HEK293 (cell line): ENCODE results near the gene TADA1.

ENCODE experiments used
- TCF7L2 ChIP-seq: IDR thresholded peaks from 2 replicates; pipeline ENCODE4 v1.6.1; 2011; ENCODE audit warnings: low read depth, mild to moderate bottlenecking, inconsistent platforms, low read length, moderate library complexity, borderline replicate concordance
- YY1 ChIP-seq: fragments of 450-650 bp; formaldehyde crosslinking; IDR thresholded peaks from 2 replicates; pipeline ENCODE4 v1.5.1; 2018; ENCODE audit warnings: missing biosample characterization, missing genetic modification characterization
- ZEB2 ChIP-seq: fragments of 450-650 bp; formaldehyde crosslinking; IDR thresholded peaks from 2 replicates; pipeline ENCODE4 v1.5.1; 2016; ENCODE audit warnings: missing biosample characterization, missing genetic modification characterization
- ZNF449 ChIP-seq: fragments of 450-650 bp; formaldehyde crosslinking; IDR thresholded peaks from 2 replicates; pipeline ENCODE4 v1.5.1; 2017; ENCODE audit warnings: missing biosample characterization, mild to moderate bottlenecking, missing genetic modification characterization, moderate library complexity
- ZNF747 ChIP-seq: fragments of 450-650 bp; formaldehyde crosslinking; IDR thresholded peaks from 2 replicates; pipeline ENCODE4 v1.5.1; 2016; ENCODE audit warnings: missing biosample characterization, missing genetic modification characterization
- TF ChIP-seq, protein P1 (sequence below): fragments of 450-650 bp; formaldehyde crosslinking; IDR thresholded peaks from 2 replicates; pipeline ENCODE4 v1.5.1; 2016; ENCODE audit warnings: missing biosample characterization, missing genetic modification characterization
- TF ChIP-seq, protein P2 (sequence below): fragments of 450-650 bp; formaldehyde crosslinking; IDR thresholded peaks from 2 replicates; pipeline ENCODE4 v1.5.1; 2016; ENCODE audit warnings: missing biosample characterization, missing genetic modification characterization

DNA sequence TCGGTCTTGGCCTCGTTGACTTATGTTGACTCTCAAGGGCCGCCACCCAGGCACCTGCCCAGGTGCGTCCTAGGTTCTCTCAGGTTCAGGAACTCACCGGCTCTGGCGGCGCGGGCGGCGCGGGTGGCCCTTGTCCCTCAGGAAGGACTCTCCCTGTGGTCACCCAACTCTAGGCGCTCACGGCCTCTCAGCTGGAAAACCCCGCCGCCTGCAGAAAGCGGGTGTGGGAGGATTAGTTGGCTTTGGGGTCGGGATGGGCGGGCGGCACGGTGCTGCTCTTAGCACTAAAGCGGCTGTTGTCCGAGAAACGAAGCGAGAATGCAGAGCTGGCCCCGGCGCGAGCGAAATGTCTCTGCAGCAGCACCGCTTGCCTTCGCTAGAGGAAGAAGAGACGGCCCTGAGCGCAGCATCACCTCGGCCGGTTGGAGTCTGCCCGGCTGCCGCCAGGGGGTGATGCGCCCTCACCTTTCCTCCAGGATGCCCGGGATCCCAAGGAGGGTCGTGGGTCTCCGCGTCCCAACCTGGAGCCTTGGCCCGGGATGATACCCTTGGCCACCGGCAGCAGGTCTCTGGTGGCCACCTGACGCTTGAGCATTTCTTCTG lies 8.1 kb upstream of the TADA1 start:
- TF ChIP-seq ZNF449 (no peak), YY1 (tag by site-specific recombination) (no peak), ZEB2 (tag by site-specific recombination) (no peak), TCF7L2 (no peak), ZNF747 (tag by site-specific recombination) (no peak)
- TF ChIP-seq, protein P1, sequence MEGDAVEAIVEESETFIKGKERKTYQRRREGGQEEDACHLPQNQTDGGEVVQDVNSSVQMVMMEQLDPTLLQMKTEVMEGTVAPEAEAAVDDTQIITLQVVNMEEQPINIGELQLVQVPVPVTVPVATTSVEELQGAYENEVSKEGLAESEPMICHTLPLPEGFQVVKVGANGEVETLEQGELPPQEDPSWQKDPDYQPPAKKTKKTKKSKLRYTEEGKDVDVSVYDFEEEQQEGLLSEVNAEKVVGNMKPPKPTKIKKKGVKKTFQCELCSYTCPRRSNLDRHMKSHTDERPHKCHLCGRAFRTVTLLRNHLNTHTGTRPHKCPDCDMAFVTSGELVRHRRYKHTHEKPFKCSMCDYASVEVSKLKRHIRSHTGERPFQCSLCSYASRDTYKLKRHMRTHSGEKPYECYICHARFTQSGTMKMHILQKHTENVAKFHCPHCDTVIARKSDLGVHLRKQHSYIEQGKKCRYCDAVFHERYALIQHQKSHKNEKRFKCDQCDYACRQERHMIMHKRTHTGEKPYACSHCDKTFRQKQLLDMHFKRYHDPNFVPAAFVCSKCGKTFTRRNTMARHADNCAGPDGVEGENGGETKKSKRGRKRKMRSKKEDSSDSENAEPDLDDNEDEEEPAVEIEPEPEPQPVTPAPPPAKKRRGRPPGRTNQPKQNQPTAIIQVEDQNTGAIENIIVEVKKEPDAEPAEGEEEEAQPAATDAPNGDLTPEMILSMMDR (tag by site-specific recombination), result no peak
- TF ChIP-seq, protein P2, sequence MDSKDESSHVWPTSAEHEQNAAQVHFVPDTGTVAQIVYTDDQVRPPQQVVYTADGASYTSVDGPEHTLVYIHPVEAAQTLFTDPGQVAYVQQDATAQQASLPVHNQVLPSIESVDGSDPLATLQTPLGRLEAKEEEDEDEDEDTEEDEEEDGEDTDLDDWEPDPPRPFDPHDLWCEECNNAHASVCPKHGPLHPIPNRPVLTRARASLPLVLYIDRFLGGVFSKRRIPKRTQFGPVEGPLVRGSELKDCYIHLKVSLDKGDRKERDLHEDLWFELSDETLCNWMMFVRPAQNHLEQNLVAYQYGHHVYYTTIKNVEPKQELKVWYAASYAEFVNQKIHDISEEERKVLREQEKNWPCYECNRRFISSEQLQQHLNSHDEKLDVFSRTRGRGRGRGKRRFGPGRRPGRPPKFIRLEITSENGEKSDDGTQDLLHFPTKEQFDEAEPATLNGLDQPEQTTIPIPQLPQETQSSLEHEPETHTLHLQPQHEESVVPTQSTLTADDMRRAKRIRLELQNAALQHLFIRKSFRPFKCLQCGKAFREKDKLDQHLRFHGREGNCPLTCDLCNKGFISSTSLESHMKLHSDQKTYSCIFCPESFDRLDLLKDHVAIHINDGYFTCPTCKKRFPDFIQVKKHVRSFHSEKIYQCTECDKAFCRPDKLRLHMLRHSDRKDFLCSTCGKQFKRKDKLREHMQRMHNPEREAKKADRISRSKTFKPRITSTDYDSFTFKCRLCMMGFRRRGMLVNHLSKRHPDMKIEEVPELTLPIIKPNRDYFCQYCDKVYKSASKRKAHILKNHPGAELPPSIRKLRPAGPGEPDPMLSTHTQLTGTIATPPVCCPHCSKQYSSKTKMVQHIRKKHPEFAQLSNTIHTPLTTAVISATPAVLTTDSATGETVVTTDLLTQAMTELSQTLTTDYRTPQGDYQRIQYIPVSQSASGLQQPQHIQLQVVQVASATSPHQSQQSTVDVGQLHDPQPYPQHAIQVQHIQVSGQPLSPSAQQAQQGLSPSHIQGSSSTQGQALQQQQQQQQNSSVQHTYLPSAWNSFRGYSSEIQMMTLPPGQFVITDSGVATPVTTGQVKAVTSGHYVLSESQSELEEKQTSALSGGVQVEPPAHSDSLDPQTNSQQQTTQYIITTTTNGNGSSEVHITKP, result no peak
